ENCODE results near the gene ENDOG.
"Not testable (repeated sequence)": the region's sequence is repeated elsewhere in the genome, so short reads cannot be mapped to it uniquely, and the experiment has no call there.

The ENDOG gene

DNA sequence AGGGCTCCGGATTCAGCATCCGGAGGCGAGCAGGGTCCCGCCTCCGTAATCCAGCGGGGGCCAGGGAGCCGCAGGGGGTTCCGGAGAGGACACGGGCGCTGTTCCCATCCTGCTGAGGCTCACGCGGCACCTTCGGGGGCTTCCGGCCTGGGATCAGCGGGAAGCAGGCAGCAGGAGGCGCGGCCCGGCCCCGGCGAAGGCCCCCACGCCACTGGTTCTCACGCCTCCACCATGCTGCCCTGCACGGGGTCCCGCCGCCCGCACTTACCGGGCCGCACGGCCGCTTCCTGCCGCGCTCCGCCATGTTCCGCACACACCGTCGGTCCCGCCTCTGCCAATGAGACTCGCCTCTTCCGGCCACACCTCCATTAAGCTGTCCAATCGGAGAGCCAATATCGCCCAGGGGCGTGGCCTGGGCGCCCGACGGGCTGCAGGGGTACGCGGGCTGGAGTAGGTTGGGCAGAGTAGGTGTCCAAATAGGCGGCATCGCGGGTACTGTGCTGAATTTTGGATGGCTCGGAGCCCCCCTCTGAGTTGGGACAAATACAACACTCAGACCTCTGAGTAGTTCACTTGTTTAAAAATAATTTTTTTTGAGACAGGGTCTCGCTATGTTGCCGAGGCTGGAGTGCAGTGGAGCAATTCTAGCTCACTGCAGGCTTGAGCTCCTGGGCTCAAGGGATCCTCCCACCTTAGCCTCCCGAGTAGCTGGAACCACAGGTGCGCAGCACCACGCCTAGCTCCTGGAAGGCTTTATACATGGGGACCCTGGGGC lies 11.4 kb downstream of the ENDOG start, which contains the start of gene SPOUT1:
Gene SPOUT1 (minus strand): TSS at position 318 of the 775 bp plus-strand sequence. CDS start 14 bp downstream, at position 304.
- DNase-seq = peak; percentile 94 to 96

DNA sequence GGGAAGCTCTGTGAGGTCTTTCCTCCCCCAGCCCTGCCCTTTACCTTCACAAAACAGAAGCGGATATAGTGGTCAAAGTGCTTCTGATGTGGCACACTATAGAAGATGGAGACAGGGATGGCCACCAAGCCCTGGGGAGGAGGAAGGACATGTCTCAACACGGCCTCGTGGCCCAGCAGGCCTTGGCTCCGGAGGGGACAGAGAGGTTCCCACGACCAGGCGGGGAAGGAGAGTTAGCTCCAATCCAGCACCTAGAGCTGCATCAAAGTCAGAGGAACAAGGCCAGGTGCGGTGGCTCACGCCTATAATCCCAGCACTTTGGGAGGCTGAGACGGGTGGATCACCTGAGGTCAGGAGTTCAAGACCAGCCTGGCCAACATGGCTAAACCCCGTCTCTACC lies 15.4 kb downstream of the ENDOG start:
- DNase-seq = no peak

- no peak for DNase-seq
Observed at GRCh38 chr9:128835246-128836210, 17.2 kb downstream of the ENDOG start.

GRCh38 chr9:128836509-128837145 lies 18.3 kb downstream of the ENDOG start:
- DNase-seq = no peak

DNA sequence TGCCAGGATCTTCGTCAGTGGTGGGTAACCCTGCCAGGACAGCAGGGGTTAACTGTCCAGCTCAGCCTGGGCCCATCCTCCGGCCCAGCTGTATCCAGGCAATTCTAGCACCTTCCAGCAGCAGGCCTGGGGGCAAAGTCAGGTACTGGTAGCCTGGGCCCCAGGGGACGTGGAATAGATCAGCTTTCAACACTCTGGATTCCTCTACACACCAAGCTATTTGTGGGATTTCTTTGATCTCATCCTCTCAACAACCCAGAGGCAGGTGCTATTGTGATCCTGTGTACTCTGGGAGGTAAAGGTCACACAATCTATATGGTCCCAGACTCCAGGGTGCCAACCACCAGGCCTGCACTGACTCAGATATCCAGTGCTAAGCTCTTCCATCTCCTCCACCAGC lies 20.0 kb downstream of the ENDOG start:
- DNase-seq = no peak

DNA sequence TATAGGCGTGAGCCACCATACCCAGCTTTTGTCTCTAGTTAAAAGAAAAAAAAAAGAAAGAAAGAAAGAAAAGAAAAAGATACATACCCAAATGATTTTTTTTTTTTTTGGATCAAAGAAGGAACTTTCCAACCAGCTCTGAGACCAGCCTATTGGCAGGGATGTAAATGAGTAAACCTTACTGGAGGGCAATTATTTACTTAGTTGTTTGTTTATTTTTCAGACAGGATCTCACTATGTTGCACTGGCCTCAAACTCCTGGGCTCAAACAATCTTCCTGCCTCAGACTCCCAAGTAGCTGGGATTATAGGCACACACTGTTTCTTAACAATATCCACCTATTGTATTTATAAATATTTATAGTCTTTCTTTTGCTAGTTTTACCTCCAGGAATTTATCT lies 22.2 kb downstream of the ENDOG start:
- DNase-seq = no peak

DNA sequence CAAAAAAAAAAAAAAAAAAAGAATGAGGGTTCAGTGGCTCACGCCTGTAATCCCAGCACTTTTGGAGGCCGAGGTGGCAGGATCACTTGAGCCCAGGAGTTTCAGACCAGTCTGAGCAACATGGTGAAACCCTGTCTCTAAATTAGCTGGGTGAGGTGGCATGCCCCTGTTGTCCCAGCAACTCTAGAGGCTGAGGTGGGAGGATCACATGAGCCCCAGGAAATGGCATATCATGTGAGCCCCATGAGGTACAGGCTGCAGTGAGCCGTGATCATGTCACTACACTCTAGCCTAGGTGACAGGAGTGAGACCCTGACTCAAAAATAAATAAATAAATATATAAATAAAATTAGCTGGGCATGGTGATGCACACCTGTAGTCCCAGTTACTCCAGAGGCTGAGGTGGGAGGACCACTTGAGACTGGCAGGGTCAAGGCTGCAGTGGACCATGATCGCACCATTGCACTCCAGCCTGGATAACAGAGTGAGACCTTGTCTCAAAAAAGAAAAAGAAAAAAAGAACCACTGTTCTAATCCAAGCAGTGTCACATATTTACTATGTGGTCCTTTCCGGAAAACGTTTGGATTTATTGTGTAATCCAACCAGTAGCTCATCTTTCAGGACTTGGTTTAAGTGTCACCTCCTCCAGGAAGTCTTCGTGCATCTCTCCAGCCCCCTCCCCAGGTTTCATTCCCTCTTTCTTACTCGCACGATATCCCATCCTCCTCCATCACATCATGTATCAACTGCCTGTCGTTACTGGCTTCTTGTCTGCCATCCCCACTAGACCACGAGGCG lies 23.6 kb downstream of the ENDOG start:
- no peak for DNase-seq

GRCh38 chr9:128843171-128843570 lies 24.9 kb downstream of the ENDOG start:
- not testable (repeated sequence) for DNase-seq

- DNase-seq = no peak
Observed at GRCh38 chr9:128845186-128845931, 27.1 kb downstream of the ENDOG start.

DNA sequence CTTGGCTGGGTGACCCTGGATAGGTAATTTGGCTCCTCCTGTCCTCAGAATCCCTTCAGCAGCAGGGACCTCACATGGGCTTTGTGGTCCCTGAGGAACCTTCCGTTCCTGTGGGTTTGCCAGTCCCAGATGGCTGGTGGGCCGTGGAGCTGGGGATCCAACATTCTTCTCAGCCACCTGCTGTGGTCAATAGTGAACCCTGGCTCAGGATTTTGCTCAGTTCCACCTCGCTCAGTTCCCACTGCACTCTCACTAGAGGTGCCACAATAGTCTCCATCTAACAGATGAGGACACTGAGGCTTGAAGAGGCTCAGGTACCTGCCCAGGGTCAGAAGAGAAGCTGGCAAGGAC lies 28.4 kb downstream of the ENDOG start:
- no peak for DNase-seq

GRCh38 chr9:128847803-128848202 lies 29.5 kb downstream of the ENDOG start:
- no peak for DNase-seq

DNA sequence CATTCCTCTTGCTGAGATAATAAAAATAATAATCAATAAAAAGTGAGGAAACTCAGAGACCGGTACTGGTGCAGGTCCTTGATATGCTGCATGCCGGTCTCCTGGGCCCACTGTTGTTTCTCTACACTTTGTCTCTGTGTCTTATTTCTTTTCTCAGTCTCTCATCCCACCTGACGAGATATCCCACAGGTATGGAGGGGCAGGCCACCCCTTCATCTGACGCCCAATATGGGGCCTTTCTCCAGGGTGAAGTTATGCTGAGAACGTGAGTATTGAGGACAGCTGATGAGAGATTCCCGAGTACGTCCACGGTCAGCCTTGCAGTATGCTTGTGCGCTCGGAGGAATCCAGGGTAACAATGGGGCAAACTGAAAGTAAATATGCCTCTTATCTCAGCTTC lies 32.7 kb downstream of the ENDOG start:
- not testable (repeated sequence) for DNase-seq

GRCh38 chr9:128851779-128852600 lies 33.7 kb downstream of the ENDOG start:
- not testable (repeated sequence) for DNase-seq

DNA sequence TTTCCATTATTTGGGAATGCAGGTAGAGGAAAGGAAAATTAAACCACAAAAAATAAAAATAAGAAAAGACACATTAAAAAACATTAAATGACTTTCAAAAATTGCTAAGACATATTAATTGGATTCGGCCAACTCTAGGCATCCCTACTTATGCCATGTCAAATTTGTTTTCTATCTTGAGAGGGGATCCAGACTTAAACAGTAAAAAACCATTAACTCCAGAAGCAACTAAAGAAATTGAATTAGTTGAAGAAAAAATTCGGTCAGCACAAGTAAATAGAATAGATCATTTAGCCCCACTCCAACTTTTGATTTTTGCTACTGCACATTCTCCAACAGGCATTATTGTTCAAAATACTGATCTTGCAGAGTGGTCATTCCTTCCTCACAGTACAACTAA lies 34.3 kb downstream of the ENDOG start:
- DNase-seq = not testable (repeated sequence)

DNA sequence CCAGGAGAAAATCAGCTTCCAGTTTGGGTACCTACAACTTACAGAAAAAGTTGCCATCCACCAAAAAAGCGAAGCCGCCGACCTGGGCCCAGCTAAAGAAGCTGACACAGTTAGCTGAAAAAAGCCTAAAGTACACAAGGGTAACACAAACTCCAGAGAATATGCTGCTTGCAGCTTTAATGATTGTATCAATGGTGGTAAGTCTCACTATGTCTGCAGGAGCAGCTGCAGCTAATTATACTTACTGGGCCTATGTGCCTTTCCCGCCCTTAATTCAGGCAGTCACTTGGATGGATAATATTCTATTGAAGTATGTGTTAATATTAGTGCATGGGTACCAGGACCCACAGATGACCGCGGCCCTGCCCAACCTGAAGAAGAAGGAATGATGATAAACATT lies 36.2 kb downstream of the ENDOG start:
- not testable (repeated sequence) for DNase-seq

GRCh38 chr9:128858476-128858875 lies 40.2 kb downstream of the ENDOG start:
- DNase-seq = not testable (repeated sequence)

DNA sequence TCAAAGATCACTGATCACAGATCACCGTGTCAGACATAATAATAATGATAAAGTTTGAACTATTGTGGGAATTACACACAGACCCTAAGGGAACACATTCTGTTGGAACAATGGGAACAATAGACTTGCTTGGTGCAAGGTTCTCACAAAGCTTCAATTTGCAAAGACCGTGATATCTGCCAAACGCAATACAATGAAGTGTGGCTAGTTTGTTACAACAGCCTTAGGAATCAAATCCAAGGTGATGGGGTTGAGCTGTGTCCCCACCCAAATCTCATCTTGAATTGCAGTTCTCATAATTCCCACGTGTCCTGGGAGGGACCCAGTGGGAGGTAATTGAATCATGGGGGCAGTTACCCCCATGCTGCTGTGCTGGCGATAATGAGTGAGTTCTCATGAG lies 42.6 kb downstream of the ENDOG start:
- DNase-seq = no peak

GRCh38 chr9:128861501-128861900 lies 43.2 kb downstream of the ENDOG start:
- DNase-seq = no peak

- no peak for DNase-seq
Observed at GRCh38 chr9:128862401-128862851, 44.1 kb downstream of the ENDOG start.

DNA sequence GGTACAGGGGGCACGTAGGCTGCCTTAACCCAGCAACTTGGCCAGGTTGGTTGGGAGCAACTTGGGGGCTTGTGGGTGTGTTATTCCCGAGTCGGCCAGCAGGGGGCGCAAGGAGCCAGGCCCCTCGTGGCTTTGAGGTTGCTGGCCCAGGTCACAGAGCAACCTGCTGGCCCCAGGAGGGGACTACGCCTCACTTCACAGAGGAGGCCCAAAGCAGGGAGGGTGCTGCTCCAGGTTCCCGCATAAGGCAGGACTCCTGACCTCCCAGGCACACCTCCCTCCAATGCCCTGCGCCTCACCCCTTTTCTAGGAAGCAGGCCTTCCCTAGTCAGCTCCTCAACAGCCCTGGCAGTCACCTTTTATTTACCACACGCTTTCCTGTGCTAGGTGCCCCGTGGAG lies 45.3 kb downstream of the ENDOG start:
- peak; percentile 90 to 91 for DNase-seq

Measured in stimulated activated CD4-positive, alpha-beta T cell treated with anti-CD3 and anti-CD28 coated beads, Interleukin-2, amount 100 ng/mL, for 24 hours (primary cell).